Fibroblast of lung (primary cell): ENCODE data around the gene DNAL1. TPM values are rescaled to one million over a fixed set of nuclear protein-coding genes. Genes with fewer than 3 reads are reported as not detected.

Source experiments
- DNase-seq, 2 donors: peaks; one replicate each; pipeline versions ENCODE4 v3.0.0 to v3.0.0-alpha.2; 2010; ENCODE audit warnings: low read depth in 2 of 2
- H2AFZ ChIP-seq: 2 replicates; pipeline ENCODE4 v1.5.1; 2012; ENCODE audit warnings: low read length, control low read depth, inconsistent platforms
- H3K27ac ChIP-seq: 2 replicates; pipeline ENCODE4 v1.5.1; 2011; ENCODE audit warnings: low read length, control low read depth; ENCODE audit not compliant: insufficient read depth
- H3K27me3 ChIP-seq: 2 replicates; pipeline ENCODE4 v1.5.1; 2011; ENCODE audit warnings: mild to moderate bottlenecking, low read length; ENCODE audit not compliant: control insufficient read depth, insufficient read depth
- H3K36me3 ChIP-seq: 2 replicates; pipeline ENCODE4 v1.5.1; 2011; ENCODE audit warnings: low read length; ENCODE audit not compliant: control insufficient read depth, insufficient read depth
- H3K4me1 ChIP-seq: 2 replicates; pipeline ENCODE4 v1.5.1; 2011; ENCODE audit warnings: low read length; ENCODE audit not compliant: control insufficient read depth, insufficient read depth; ENCODE audit errors: extremely low read depth
- H3K4me2 ChIP-seq: 2 replicates; pipeline ENCODE4 v1.5.1; 2011; ENCODE audit warnings: low read length, control low read depth; ENCODE audit not compliant: insufficient read depth; ENCODE audit errors: extremely low read depth
- H3K4me3 ChIP-seq, 4 experiments: fragments of 200-600 bp in 1 of 4; sonication (generic) in 1 of 4; replicated peaks in 1 of 4; 2 replicates each; pipeline ENCODE4 v1.5.1; 2011 to 2016; ENCODE audit warnings: low read length in 4 of 4, low read depth in 3 of 4, mild to moderate bottlenecking in 3 of 4, control low read depth in 2 of 4, inconsistent platforms in 1 of 4, mixed read lengths in 1 of 4; ENCODE audit not compliant: insufficient read depth in 1 of 4; ENCODE audit errors: control extremely low read depth in 1 of 4
- H3K79me2 ChIP-seq: 2 replicates; pipeline ENCODE4 v1.5.1; 2012; ENCODE audit warnings: mild to moderate bottlenecking, low read length, inconsistent platforms; ENCODE audit not compliant: control insufficient read depth, insufficient read depth
- H3K9ac ChIP-seq: 2 replicates; pipeline ENCODE4 v1.5.1; 2011; ENCODE audit warnings: mild to moderate bottlenecking, low read length, control low read depth; ENCODE audit not compliant: insufficient read depth
- H3K9me3 ChIP-seq: 2 replicates; pipeline ENCODE4 v1.5.1; 2012; ENCODE audit warnings: low read depth, low read length; ENCODE audit not compliant: control insufficient read depth, insufficient read depth
- H4K20me1 ChIP-seq: 2 replicates; pipeline ENCODE4 v1.5.1; 2011; ENCODE audit warnings: low read length; ENCODE audit not compliant: control insufficient read depth, insufficient read depth; ENCODE audit errors: extremely low read depth
- CTCF ChIP-seq, 2 donors: IDR thresholded peaks in 1 of 2; conservative IDR thresholded peaks in 1 of 2; 1 replicate in 1 of 2; 2 replicates in 1 of 2; pipeline ENCODE4 v1.5.1; 2011 to 2012; ENCODE audit warnings: low read length in 2 of 2, control low read depth in 1 of 2, inconsistent platforms in 1 of 2, low read depth in 1 of 2, mild to moderate bottlenecking in 1 of 2
- EZH2 ChIP-seq: IDR thresholded peaks from 2 replicates; pipeline ENCODE4 v1.5.1; 2012; ENCODE audit warnings: low read length, control low read depth, mild to moderate bottlenecking; ENCODE audit errors: missing control alignments
- polyA plus RNA-seq, 2 donors: library from polyadenylated mRNA; depleted of rRNA in 1 of 2; stranded (reverse) in 1 of 2; unstranded in 1 of 2; fragments of >200 nt; gene quantifications; 2 replicates each; pipeline ENCODE4 v1.2.1, GENCODE V29; 2011 to 2012; ENCODE audit warnings: missing spikeins in 1 of 2
- total RNA-seq: library from RNA; depleted of rRNA; stranded (reverse); fragments of >200 nt; gene quantifications from 2 replicates; pipeline ENCODE4 v1.2.1, GENCODE V29; 2014

Gene DNAL1
- total and polyA plus RNA-seq, 2 donors (not counting 1 experiment from before 2014, with no cell fraction given), result 5.3 to 11.3 TPM

GRCh38 chr14:73616831-73617230, 28.0 kb upstream of the DNAL1 start:
- Histone ChIP-seq H2AFZ (no peak overlapping the region), H3K9me3 (no peaks in the 10 kb centered on the region), H3K4me2 (no peak overlapping the region), H3K27ac (no peak overlapping the region), H3K9ac (no peak overlapping the region), H3K27me3 (no peaks in the 10 kb centered on the region), H3K4me3 (no peak overlapping the region), H3K4me1 (no peaks in the 10 kb centered on the region), H3K79me2 (no peaks in the 10 kb centered on the region), H4K20me1 (no peaks in the 10 kb centered on the region), H3K36me3 (no peaks in the 10 kb centered on the region)
- no peak for TF ChIP-seq EZH2
- no peak for DNase-seq

- no peak overlapping the region for H3K4me2 ChIP-seq
- no peaks in the 10 kb centered on the region for H4K20me1 ChIP-seq
- H3K4me3 ChIP-seq, result no peak overlapping the region
- DNase-seq, result no peak
- no peaks in the 10 kb centered on the region for H3K27me3 ChIP-seq
- no peak overlapping the region for H3K27ac ChIP-seq
- H3K9ac ChIP-seq, result no peak overlapping the region
- TF ChIP-seq CTCF (conservative IDR thresholded peaks at IDR 0.05 in 1 of 2, IDR thresholded peaks at IDR 0.05 in 1 of 2; ENCODE audit: low read depth in 1 of 2, low read length in 2 of 2) (no peak), EZH2 (no peak)
- no peaks in the 10 kb centered on the region for H3K4me1 ChIP-seq
- no peaks in the 10 kb centered on the region for H3K79me2 ChIP-seq
- no peaks in the 10 kb centered on the region for H3K36me3 ChIP-seq
- H3K9me3 ChIP-seq, result no peaks in the 10 kb centered on the region
- no peak overlapping the region for H2AFZ ChIP-seq
These were observed 25.3 kb upstream of the DNAL1 start for GRCh38 chr14:73619524-73619923.

GRCh38 chr14:73620268-73620667, 24.5 kb upstream of the DNAL1 start:
- Histone ChIP-seq H3K27ac (no peak overlapping the region), H3K9ac (no peak overlapping the region), H3K27me3 (no peaks in the 10 kb centered on the region), H2AFZ (no peak overlapping the region), H3K4me1 (no peaks in the 10 kb centered on the region), H3K79me2 (no peaks in the 10 kb centered on the region), H3K4me2 (no peak overlapping the region), H3K4me3 (no peak overlapping the region), H4K20me1 (no peaks in the 10 kb centered on the region), H3K36me3 (no peaks in the 10 kb centered on the region), H3K9me3 (no peaks in the 10 kb centered on the region)
- no peak for DNase-seq
- TF ChIP-seq CTCF (conservative IDR thresholded peaks at IDR 0.05 in 1 of 2, IDR thresholded peaks at IDR 0.05 in 1 of 2; ENCODE audit: low read depth in 1 of 2, low read length in 2 of 2), result no peak
- no peak for TF ChIP-seq EZH2
